Astrocyte of the cerebellum (primary cell): ENCODE measurements around the gene AMOTL1.

Experiments used
- DNase-seq: peaks from one replicate; pipeline ENCODE4 v3.0.0-alpha.2; 2011; ENCODE audit warnings: low read depth
- H3K4me3 ChIP-seq: 2 replicates; pipeline ENCODE4 v1.5.1; 2011; ENCODE audit warnings: mild to moderate bottlenecking, low read depth, low read length, moderate library complexity
- CTCF ChIP-seq: IDR thresholded peaks from 2 replicates; pipeline ENCODE4 v1.5.1; 2012; ENCODE audit warnings: low read length, low read depth, moderate library complexity, mild to moderate bottlenecking; ENCODE audit errors: missing control alignments
- in situ Hi-C: cut with HindIII; loops from 2 replicates; pipeline ENCODE4 v1.10.0; 2017; ENCODE audit warnings: low sequenced_read_pairs

Gene AMOTL1

GRCh38 chr11:94822080-94822479 lies 53.9 kb downstream of the AMOTL1 start:
- no peak for DNase-seq
- in situ Hi-C loops = no loop called here
- no peak overlapping the region for H3K4me3 ChIP-seq
- TF ChIP-seq CTCF = no peak

GRCh38 chr11:94823102-94823732 lies 55.1 kb downstream of the AMOTL1 start:
- no peak for TF ChIP-seq CTCF
- in situ Hi-C loops = no loop called here
- no peak for DNase-seq
- no peak overlapping the region for H3K4me3 ChIP-seq

GRCh38 chr11:94825031-94825430 lies 56.9 kb downstream of the AMOTL1 start:
- no peak for TF ChIP-seq CTCF
- DNase-seq = no peak
- in situ Hi-C loops = no loop called here
- no peak overlapping the region for H3K4me3 ChIP-seq

GRCh38 chr11:94825481-94825880 lies 57.3 kb downstream of the AMOTL1 start:
- no peak overlapping the region for H3K4me3 ChIP-seq
- no peak for DNase-seq
- in situ Hi-C loops = no loop called here
- TF ChIP-seq CTCF = no peak

- no peak for TF ChIP-seq CTCF
Measured at GRCh38 chr11:94826415-94826814, 58.3 kb downstream of the AMOTL1 start.

GRCh38 chr11:94828088-94828487 lies 59.9 kb downstream of the AMOTL1 start:
- no peak for TF ChIP-seq CTCF
- no peak for DNase-seq
- no peak overlapping the region for H3K4me3 ChIP-seq
- in situ Hi-C loops = no loop called here

More at GRCh38 chr11:94826415-94826814, 58.3 kb downstream of the AMOTL1 start:
- no peak overlapping the region for H3K4me3 ChIP-seq
- DNase-seq = no peak
- in situ Hi-C loops = no loop called here
